Neural cell (in vitro differentiated cells): Measurements from ENCODE around the gene SMTNL1. TPM values are rescaled to one million over a fixed set of nuclear protein-coding genes. Genes with fewer than 3 reads are reported as not detected.
A peak's percentile ranks its signal among the peaks of the same experiment; 100 is the strongest.

Source experiments
- H2AFZ ChIP-seq: fragments of 200-600, 300-800 bp; sonication (generic), shearing (Covaris generic); 2 replicates; pipeline ENCODE4 v1.6.0; 2014; ENCODE audit warnings: low read depth, mild to moderate bottlenecking, antibody characterized with exemption, low read length, moderate library complexity
- H3F3A ChIP-seq: fragments of 200-600 bp; shearing (Covaris generic); 2 replicates; pipeline ENCODE4 v1.6.1; 2016; ENCODE audit warnings: mild to moderate bottlenecking, moderate library complexity, mixed read lengths, antibody characterized with exemption, low read length; ENCODE audit not compliant: insufficient read depth, poor library complexity, severe bottlenecking
- H3K27ac ChIP-seq: fragments of 200-600, 300-800 bp; sonication (generic), shearing (Covaris generic); 2 replicates; pipeline ENCODE4 v1.5.1; 2014; ENCODE audit warnings: mild to moderate bottlenecking, low read length, moderate library complexity
- H3K27me3 ChIP-seq: fragments of 300-800, 200-600 bp; sonication (generic), shearing (Covaris generic); 2 replicates; pipeline ENCODE4 v1.6.0; 2014; ENCODE audit warnings: mild to moderate bottlenecking, low read depth, low read length, moderate library complexity; ENCODE audit not compliant: insufficient read depth
- H3K36me3 ChIP-seq: fragments of 300-800, 200-600 bp; sonication (generic), shearing (Covaris generic); 2 replicates; pipeline ENCODE4 v1.5.1; 2014; ENCODE audit warnings: mild to moderate bottlenecking, antibody characterized with exemption, low read length, moderate library complexity; ENCODE audit not compliant: insufficient read depth
- H3K4me2 ChIP-seq: fragments of 300-800, 200-600 bp; sonication (generic), shearing (Covaris generic); 2 replicates; pipeline ENCODE4 v1.6.0; 2014; ENCODE audit warnings: mild to moderate bottlenecking, low read length
- H3K4me3 ChIP-seq: fragments of 300-800, 200-600 bp; sonication (generic), shearing (Covaris generic); 2 replicates; pipeline ENCODE4 v1.5.1; 2014; ENCODE audit warnings: mild to moderate bottlenecking, low read length, moderate library complexity
- H3K79me2 ChIP-seq: fragments of 200-600 bp; shearing (Covaris generic); replicated peaks from 2 replicates; pipeline ENCODE4 v1.6.0; 2014; ENCODE audit warnings: mild to moderate bottlenecking, low read length, moderate library complexity; ENCODE audit not compliant: insufficient read depth
- H3K9ac ChIP-seq: fragments of 300-800, 200-600 bp; sonication (generic), shearing (Covaris generic); 2 replicates; pipeline ENCODE4 v1.6.1; 2016; ENCODE audit warnings: mild to moderate bottlenecking, low read length, mixed read lengths
- H3K9me2 ChIP-seq: fragments of 200-600 bp; shearing (Covaris generic); 2 replicates; pipeline ENCODE4 v1.6.1; 2016; ENCODE audit warnings: mild to moderate bottlenecking, low read length, mixed read lengths; ENCODE audit not compliant: insufficient read depth
- H3K9me3 ChIP-seq: fragments of 200-600, 300-800 bp; sonication (generic), shearing (Covaris generic); 2 replicates; pipeline ENCODE4 v1.6.1; 2016; ENCODE audit warnings: mild to moderate bottlenecking, mixed run types, low read length, moderate library complexity, mixed read lengths
- H4K20me1 ChIP-seq: fragments of 200-600 bp; shearing (Covaris generic); 2 replicates; pipeline ENCODE4 v1.6.1; 2016; ENCODE audit warnings: mild to moderate bottlenecking, mixed run types; ENCODE audit not compliant: insufficient read depth
- CTCF ChIP-seq: fragments of 450-650 bp; IDR thresholded peaks from 2 replicates; pipeline ENCODE4 v1.5.1; 2014; ENCODE audit warnings: antibody characterized with exemption, mild to moderate bottlenecking, moderate library complexity; ENCODE audit not compliant: poor library complexity, severe bottlenecking
- EP300 ChIP-seq: fragments of 450-650 bp; conservative IDR thresholded peaks from 2 replicates; pipeline ENCODE4 v1.6.1; 2014; ENCODE audit warnings: antibody characterized with exemption, mild to moderate bottlenecking, moderate library complexity; ENCODE audit not compliant: poor library complexity, severe bottlenecking
- EZH2 ChIP-seq: fragments of 200-600, 300-800 bp; shearing (Covaris generic), sonication (generic); IDR thresholded peaks from 2 replicates; pipeline ENCODE4 v1.6.1; 2014; ENCODE audit warnings: antibody characterized with exemption, low read length, borderline replicate concordance, mild to moderate bottlenecking; ENCODE audit not compliant: insufficient read depth, poor library complexity, severe bottlenecking
- MXI1 ChIP-seq: fragments of 450-650 bp; conservative IDR thresholded peaks from 2 replicates; pipeline ENCODE4 v1.6.1; 2014; ENCODE audit warnings: antibody characterized with exemption, mild to moderate bottlenecking; ENCODE audit not compliant: poor library complexity, severe bottlenecking
- POLR2AphosphoS5 ChIP-seq: IDR thresholded peaks from 2 replicates; pipeline ENCODE4 v1.6.1; 2012
- RAD21 ChIP-seq: fragments of 450-650 bp; conservative IDR thresholded peaks from 2 replicates; pipeline ENCODE4 v1.6.1; 2014; ENCODE audit warnings: antibody characterized with exemption, mild to moderate bottlenecking, moderate library complexity
- REST ChIP-seq: IDR thresholded peaks from 2 replicates; pipeline ENCODE4 v1.6.1; 2012; ENCODE audit warnings: borderline replicate concordance
- SMC3 ChIP-seq: fragments of 450-650 bp; conservative IDR thresholded peaks from 2 replicates; pipeline ENCODE4 v1.6.1; 2014; ENCODE audit warnings: antibody characterized with exemption, mild to moderate bottlenecking, moderate library complexity; ENCODE audit not compliant: poor library complexity
- TAF1 ChIP-seq: IDR thresholded peaks from 2 replicates; pipeline ENCODE4 v1.6.1; 2012; ENCODE audit warnings: low read depth
- polyA plus RNA-seq: library from polyadenylated mRNA; depleted of rRNA; stranded (reverse); fragments of >200 nt; gene quantifications from 2 replicates; pipeline ENCODE4 v1.2.3, GENCODE V29; 2014

Gene SMTNL1
- polyA plus RNA-seq, 1 donor from 2014 or later, result not detected

- Histone ChIP-seq H3K9me3 (no peaks in the 10 kb centered on the region), H3K4me3 (peak overlapping the region; percentile 56), H3K27me3 (no peaks in the 10 kb centered on the region), H3F3A (no peaks in the 10 kb centered on the region), H3K4me2 (no peak overlapping the region), H3K9ac (no peak overlapping the region), H3K36me3 (no peaks in the 10 kb centered on the region), H3K9me2 (no peaks in the 10 kb centered on the region), H2AFZ (no peak overlapping the region), H3K27ac (no peak overlapping the region), H4K20me1 (no peaks in the 10 kb centered on the region), H3K79me2 (no peaks in the 10 kb centered on the region)
- TF ChIP-seq EZH2 (no peak), RAD21 (no peak), EP300 (no peak), TAF1 (no peak), CTCF (no peak), REST (no peak), POLR2AphosphoS5 (no peak), MXI1 (no peak), SMC3 (no peak)
Observed at GRCh38 chr11:57499413-57499982, 37.9 kb upstream of the SMTNL1 start.

GRCh38 chr11:57499983-57500461 lies 37.4 kb upstream of the SMTNL1 start:
- Histone ChIP-seq H4K20me1 (no peaks in the 10 kb centered on the region), H3K4me3 (peak overlapping the region; percentile 56), H3K79me2 (no peaks in the 10 kb centered on the region), H3F3A (no peaks in the 10 kb centered on the region), H3K4me2 (no peak overlapping the region), H3K27ac (no peak overlapping the region), H3K36me3 (no peaks in the 10 kb centered on the region), H3K9me2 (no peaks in the 10 kb centered on the region), H2AFZ (no peak overlapping the region), H3K9me3 (no peaks in the 10 kb centered on the region), H3K27me3 (no peaks in the 10 kb centered on the region), H3K9ac (no peak overlapping the region)
- TF ChIP-seq RAD21, result no peak
- TF ChIP-seq EZH2, result no peak
- no peak for TF ChIP-seq TAF1
